HG03342 (cell line): Measurements from ENCODE around the gene ANKRD24.
"Not testable (repeated sequence)": the region's sequence is repeated elsewhere in the genome, so short reads cannot be mapped to it uniquely, and the experiment has no call there.

Experiments used
- ATAC-seq: cut with Tn5 transposase; IDR thresholded peaks from one replicate; pipeline ENCODE4 v1.9.1; 2021; ENCODE audit warnings: mild to moderate bottlenecking, moderate library complexity; ENCODE audit not compliant: unreplicated experiment

The ANKRD24 gene

DNA sequence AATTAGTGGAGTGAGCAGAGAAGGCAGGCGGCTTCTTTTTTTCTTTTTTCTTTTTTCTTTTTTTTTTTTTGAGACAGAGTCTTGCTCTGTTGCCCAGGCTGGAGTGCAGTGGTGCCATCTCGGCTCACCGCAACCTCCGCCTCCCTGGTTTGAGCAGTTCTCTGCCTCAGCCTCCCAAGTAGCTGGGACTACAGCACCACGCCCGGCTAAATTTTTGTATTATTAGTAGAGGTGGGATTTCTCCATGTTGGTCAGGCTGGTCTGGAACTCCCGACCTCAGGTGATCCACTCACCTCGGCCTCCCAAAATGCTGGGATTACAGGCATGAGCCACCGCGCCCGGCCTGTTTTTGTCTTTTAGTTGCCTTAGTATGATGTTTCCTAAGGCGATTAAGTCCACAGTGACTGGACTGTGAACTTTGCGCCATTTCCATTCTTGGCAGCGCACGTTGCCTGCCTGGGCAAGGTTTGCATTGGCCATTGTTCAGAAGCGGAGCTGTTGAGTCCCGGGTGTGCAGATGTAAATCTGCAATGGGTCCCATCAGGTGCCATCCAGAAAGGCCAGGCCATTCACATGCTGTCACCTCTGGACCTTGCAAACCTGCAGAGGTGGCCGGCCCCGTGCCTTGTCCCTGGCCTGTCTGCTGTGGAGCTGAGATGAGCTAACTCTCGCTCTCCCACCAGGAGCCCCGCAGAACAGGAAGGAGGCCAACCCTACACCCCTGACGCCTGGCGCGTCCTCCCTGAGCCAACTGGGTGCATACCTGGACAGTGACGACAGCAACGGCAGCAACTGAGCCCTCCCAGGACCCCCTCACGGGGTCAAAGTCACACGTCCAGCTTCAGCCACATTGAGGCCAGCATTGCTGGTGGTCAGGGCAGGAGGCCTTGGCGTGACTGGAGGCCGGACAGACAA lies 85.7 kb downstream of the ANKRD24 start:
- no peak for ATAC-seq

DNA sequence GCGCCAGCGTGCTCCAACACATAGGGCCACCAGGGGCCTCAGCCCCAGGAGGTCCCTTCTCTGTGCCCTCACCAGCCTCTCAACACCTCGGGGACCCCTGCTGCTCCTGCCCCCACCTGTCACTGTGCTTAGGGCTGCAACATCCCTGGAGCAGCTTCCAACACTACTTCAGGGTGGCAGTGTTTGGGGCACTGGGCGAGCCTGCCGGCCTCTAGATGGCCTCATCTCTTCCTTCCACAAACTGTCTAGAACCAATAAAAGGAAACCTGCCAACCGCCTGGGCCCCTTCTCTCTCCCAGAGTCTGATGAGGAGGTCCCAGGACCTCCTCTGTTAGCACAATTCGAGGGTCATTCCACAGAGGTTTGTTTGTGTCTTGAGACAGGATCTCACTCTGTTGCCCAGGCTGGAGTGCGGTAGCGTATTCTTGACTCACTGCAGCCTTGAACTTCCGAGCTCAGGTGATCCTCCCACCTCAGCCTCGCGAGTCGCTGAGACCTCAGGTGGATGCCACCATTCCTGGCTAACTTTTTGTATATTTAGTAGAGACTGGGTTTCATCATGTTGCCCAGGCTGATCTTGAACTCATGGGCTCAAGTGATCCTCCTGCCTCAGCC lies 86.4 kb downstream of the ANKRD24 start:
- no peak for ATAC-seq

DNA sequence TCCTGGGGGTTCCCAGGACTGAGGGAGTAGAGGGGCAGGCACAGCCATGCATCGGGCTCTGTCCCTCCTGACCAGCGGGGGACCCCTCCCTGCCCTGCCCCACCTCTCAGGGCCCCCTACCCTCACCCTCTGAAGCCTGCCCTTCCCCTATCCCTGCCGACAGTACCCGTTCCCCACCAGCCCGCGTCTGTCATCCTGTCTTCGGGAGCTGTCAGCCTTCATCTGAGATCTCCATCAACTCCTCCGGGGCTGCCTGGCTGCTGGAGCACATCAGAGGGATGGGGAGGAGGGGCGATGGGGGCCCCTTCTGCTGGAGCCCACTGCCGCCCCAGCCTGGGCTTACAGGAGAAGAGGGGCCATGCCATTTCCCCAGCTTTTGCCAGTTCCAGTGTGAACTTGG lies 90.4 kb downstream of the ANKRD24 start:
- ATAC-seq = no peak

DNA sequence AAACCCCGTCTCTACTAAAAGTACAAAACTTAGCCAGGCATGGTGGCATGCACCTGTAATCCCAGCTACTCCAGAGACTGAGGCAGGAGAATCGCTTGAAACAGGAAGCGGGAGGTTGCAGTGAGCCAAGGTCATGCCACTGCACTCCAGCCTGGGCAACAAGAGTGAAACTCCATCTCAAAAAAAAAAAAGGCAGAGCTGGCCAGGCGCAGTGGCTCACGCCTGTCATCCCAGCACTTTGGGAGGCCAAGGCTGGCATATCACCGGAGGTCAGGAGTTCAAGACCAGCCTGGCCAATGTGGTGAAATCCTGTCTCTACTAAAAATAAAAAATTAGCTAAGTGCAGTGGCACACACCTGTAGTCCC lies 91.8 kb downstream of the ANKRD24 start:
- ATAC-seq = not testable (repeated sequence)
